ENCODE measurements around the gene PRR14L. TPM values are rescaled to one million over a fixed set of nuclear protein-coding genes. Genes with fewer than 3 reads are reported as not detected.
"Not testable (repeated sequence)": the region's sequence is repeated elsewhere in the genome, so short reads cannot be mapped to it uniquely, and the experiment has no call there.

Gene PRR14L
- polyA plus RNA-seq, 1 of the 3 experiments (the other 2 are of a cell fraction): 5.9 TPM

DNA sequence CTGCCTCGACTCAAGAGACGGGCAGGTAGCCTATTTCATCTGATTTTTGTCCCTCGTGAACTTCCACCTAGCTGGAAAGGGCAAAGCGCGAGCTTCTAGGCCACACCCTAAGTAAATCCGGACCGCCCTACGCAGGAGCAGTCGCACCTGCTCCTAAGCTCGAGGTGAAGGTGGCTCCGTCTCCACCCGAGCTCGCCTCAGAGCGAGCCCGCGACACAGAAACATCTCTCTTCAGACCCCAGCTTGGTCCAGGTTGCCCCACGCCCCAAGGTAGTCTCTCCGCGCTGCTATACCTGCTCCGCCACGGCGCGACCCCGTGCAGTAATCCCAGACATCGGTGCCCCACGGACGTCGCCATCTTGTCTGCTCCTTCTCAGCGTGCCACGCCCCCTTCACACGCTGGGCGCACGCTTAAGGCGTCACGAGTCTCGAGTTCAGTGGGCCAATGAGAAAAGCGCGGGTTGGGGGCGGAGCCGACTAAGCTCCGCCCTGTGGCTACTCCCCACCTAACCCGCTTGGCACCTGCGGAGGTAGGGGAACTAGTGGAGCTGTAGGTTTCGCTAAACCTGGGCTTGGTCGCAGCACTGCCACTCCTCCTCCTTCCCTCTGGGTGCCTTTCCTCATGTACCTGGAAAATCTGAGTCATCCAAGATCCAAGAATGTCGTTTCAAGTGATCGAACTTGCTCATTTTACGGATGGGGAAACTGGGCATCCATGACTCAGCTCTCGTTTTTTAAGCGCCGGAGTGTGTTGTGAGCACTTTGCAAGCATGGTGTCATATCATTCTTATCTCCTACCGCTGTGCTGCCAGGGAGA is 87.9 kb downstream of the PRR14L start, which contains the start of gene PISD:
Gene PISD, minus strand, starts transcription at position 365 of the 817 bp plus-strand sequence. Its CDS starts 7 bp downstream, at position 358.
- Histone ChIP-seq H3K9me2 (no peaks in the 10 kb centered on the region), H2AFZ (ENCODE audit: low read depth) (peak within 1 kb of the TSS; percentile 87), H3K36me3 (replicated peaks in 1 of 2; ENCODE audit: control insufficient read depth in 1 of 2, insufficient read depth in 2 of 2, low read length in 1 of 2) (no peaks in the 10 kb centered on the region), H3K27ac (ENCODE audit: low read depth in 2 of 2, low read length in 1 of 2) (peak within 1 kb of the TSS; percentile 62 to 71; a peak in 3 of 4 replicates), H3K4me3 (ENCODE audit: low read depth in 2 of 2, low read length in 1 of 2) (peak within 1 kb of the TSS; percentile 83 to 93), H3K27me3 (ENCODE audit: insufficient read depth) (no peaks in the 10 kb centered on the region), H3K9me3 (no peaks in the 10 kb centered on the region), H3K4me1 (ENCODE audit: control insufficient read depth in 1 of 2, insufficient read depth in 2 of 2, low read depth in 1 of 2, low read length in 1 of 2) (peaks cover 5 to 9% of the 10 kb centered on the region in 2 experiments; a peak in 2 of 4 replicates), H3K79me2 (ENCODE audit: insufficient read depth) (peaks cover 47% of the 10 kb centered on the region), H3K4me2 (peak within 1 kb of the TSS; percentile 76), H3K9ac (peak within 1 kb of the TSS; percentile 78), H4K20me1 (ENCODE audit: insufficient read depth) (no peaks in the 10 kb centered on the region; the same call in 1 of the 2 replicates), H3F3A (replicated peaks; ENCODE audit: insufficient read depth) (peaks cover 14% of the 10 kb centered on the region)
- ChIA-PET CTCF (interaction anchor here (0.5 to 2.6 kb wide), 15 partner anchors 15 to 333 kb away, joined by 3 to 12 read pairs (median 3); partner anchors contain the start of gene DEPDC5), POLR2A (interaction anchor here (0.6 to 1.8 kb wide), 5 partner anchors 15 to 1250 kb away, joined by 3 to 11 read pairs (median 6); partner anchors contain the start of gene DEPDC5)
- WGBS (ENCODE audit: low lambda C conversion rate): 0% methylated on average over 34 of the region's 52 CpGs
- peak; percentile 96 for DNase-seq
- TF ChIP-seq, protein P1, sequence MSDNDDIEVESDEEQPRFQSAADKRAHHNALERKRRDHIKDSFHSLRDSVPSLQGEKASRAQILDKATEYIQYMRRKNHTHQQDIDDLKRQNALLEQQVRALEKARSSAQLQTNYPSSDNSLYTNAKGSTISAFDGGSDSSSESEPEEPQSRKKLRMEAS (IDR thresholded peaks at IDR 0.05; ENCODE audit: low read depth): peak; percentile 71
- no peak for TF ChIP-seq TCF12 (IDR thresholded peaks at IDR 0.05)
- TF ChIP-seq JUND (IDR thresholded peaks at IDR 0.05): no peak
- peak; percentile 97 for TF ChIP-seq YY1 (IDR thresholded peaks at IDR 0.05; ENCODE audit: low read depth)
- TF ChIP-seq TAF1 (IDR thresholded peaks at IDR 0.05; ENCODE audit: borderline replicate concordance, low read depth, low read length): peak; percentile 84; the same call in 1 of the 2 replicates
- peak; percentile 74; the same call in 1 of the 2 replicates for TF ChIP-seq SIN3A (IDR thresholded peaks at IDR 0.05; ENCODE audit: borderline replicate concordance, low read depth, low read length)
- peak; percentile 91 for TF ChIP-seq POLR2AphosphoS5 (IDR thresholded peaks at IDR 0.05; ENCODE audit: low read depth, low read length)
- no peak for TF ChIP-seq USF1 (IDR thresholded peaks at IDR 0.05; ENCODE audit: borderline replicate concordance, low read depth)
- peak; percentile 95 for TF ChIP-seq MXI1 (IDR thresholded peaks at IDR 0.05; ENCODE audit: low read depth, low read length)
- peak; percentile 78 for TF ChIP-seq RFX5 (IDR thresholded peaks at IDR 0.05; ENCODE audit: low read length)
- no peak for TF ChIP-seq CHD2 (IDR thresholded peaks at IDR 0.05; ENCODE audit: low read length, partially characterized antibody)
- TF ChIP-seq NRF1 (IDR thresholded peaks at IDR 0.05; ENCODE audit: low read depth, low read length): peak; percentile 36; the same call in 1 of the 2 replicates
- no peak for TF ChIP-seq ELF1 (IDR thresholded peaks at IDR 0.05)

GRCh38 chr22:31660860-31661341 is 89.0 kb downstream of the PRR14L start:
- H2AFZ ChIP-seq (ENCODE audit: low read depth): peak overlapping the region; percentile 3; the same call in 1 of the 2 replicates
- H3K27ac ChIP-seq (ENCODE audit: low read depth in 2 of 2, low read length in 1 of 2): peak overlapping the region in 1 of 2 experiments; percentile 71; a peak in 2 of 4 replicates
- H4K20me1 ChIP-seq (ENCODE audit: insufficient read depth); H3K27me3 ChIP-seq (ENCODE audit: insufficient read depth); H3K9me2 ChIP-seq; DNase-seq; H3K36me3 ChIP-seq (replicated peaks in 1 of 2; ENCODE audit: control insufficient read depth in 1 of 2, insufficient read depth in 2 of 2, low read length in 1 of 2); POLR2A ChIA-PET; H3K9me3 ChIP-seq; H3K4me1 ChIP-seq (ENCODE audit: control insufficient read depth in 1 of 2, insufficient read depth in 2 of 2, low read depth in 1 of 2, low read length in 1 of 2): not testable (repeated sequence)
- peak overlapping the region; percentile 76 for H3K4me2 ChIP-seq
- H3K9ac ChIP-seq: peak overlapping the region; percentile 78
- peak overlapping the region; percentile 83 to 93 for H3K4me3 ChIP-seq (ENCODE audit: low read depth in 2 of 2, low read length in 1 of 2)
- TF ChIP-seq, protein P1 (IDR thresholded peaks at IDR 0.05; ENCODE audit: low read depth): peak; percentile 55
- peak; percentile 62 for TF ChIP-seq JUND (IDR thresholded peaks at IDR 0.05)
- TF ChIP-seq FOSL2 (IDR thresholded peaks at IDR 0.05; ENCODE audit: borderline replicate concordance, low read depth): peak; percentile 71; the same call in 1 of the 2 replicates
- H3K79me2 ChIP-seq (ENCODE audit: insufficient read depth): peaks cover 59% of the 10 kb centered on the region
- WGBS (ENCODE audit: low lambda C conversion rate): 14% methylated on average over 10 of the region's 10 CpGs
- peaks cover 14% of the 10 kb centered on the region for H3F3A ChIP-seq (replicated peaks; ENCODE audit: insufficient read depth)
- CTCF ChIA-PET: interaction anchor here (1.0 to 2.6 kb wide), 3 partner anchors 14 to 88 kb away, joined by 4 to 7 read pairs (median 7); no protein-coding TSS in a partner anchor
